SK-N-MC (cell line): ENCODE results near the gene SCAPER.

Experiments used
- DNase-seq: peaks from one replicate; pipeline ENCODE4 v3.0.0-alpha.2; 2011; ENCODE audit warnings: low read depth, low spot score
- H3K27ac ChIP-seq: fragments of 200-600 bp; sonication (generic); 2 replicates; pipeline ENCODE4 v1.5.1; 2016; ENCODE audit warnings: mixed run types
- H3K36me3 ChIP-seq: fragments of 200-600 bp; sonication (generic); 2 replicates; pipeline ENCODE4 v1.6.1; 2017; ENCODE audit warnings: antibody characterized with exemption, low read length, mixed read lengths; ENCODE audit not compliant: insufficient read depth
- H3K4me3 ChIP-seq: fragments of 200-600 bp; sonication (generic); 2 replicates; pipeline ENCODE4 v1.5.1; 2016
- H3K9ac ChIP-seq: fragments of 200-600 bp; sonication (generic); 2 replicates; pipeline ENCODE4 v1.8.0; 2017; ENCODE audit warnings: mixed run types, mixed read lengths; ENCODE audit not compliant: insufficient read length
- H3K9me3 ChIP-seq: fragments of 200-600 bp; sonication (generic); 2 replicates; pipeline ENCODE4 v1.6.1; 2017; ENCODE audit warnings: low read depth, mild to moderate bottlenecking, antibody characterized with exemption, low read length, moderate library complexity, mixed read lengths
- EZH2 ChIP-seq: fragments of 200-600 bp; sonication (generic); IDR thresholded peaks from one replicate; pipeline ENCODE4 v1.6.1; 2017; ENCODE audit warnings: antibody characterized with exemption
- FOXP2 ChIP-seq: optimal IDR thresholded peaks from 2 replicates; pipeline ENCODE3; 2011; ENCODE audit warnings: mild to moderate bottlenecking, moderate library complexity; ENCODE audit not compliant: insufficient read depth; ENCODE audit errors: extremely low read length, control extremely low read depth
- POLR2AphosphoS5 ChIP-seq: IDR thresholded peaks from 2 replicates; pipeline ENCODE4 v1.6.1; 2012; ENCODE audit warnings: mild to moderate bottlenecking, low read depth, low read length, borderline replicate concordance

SCAPER gene

GRCh38 chr15:76575679-76576078, 329.5 kb downstream of the SCAPER start:
- no peak overlapping the region for H3K27ac ChIP-seq
- TF ChIP-seq FOXP2 (no peak), EZH2 (no peak), POLR2AphosphoS5 (no peak)
- H3K36me3 ChIP-seq = no peaks in the 10 kb centered on the region
- DNase-seq = no peak
- no peak overlapping the region for H3K4me3 ChIP-seq
- no peaks in the 10 kb centered on the region for H3K9me3 ChIP-seq
- no peak overlapping the region for H3K9ac ChIP-seq

- H3K36me3 ChIP-seq = no peaks in the 10 kb centered on the region
- H3K9me3 ChIP-seq = no peaks in the 10 kb centered on the region
- no peak for DNase-seq
- no peak for TF ChIP-seq FOXP2
- TF ChIP-seq EZH2 = no peak
- TF ChIP-seq POLR2AphosphoS5 = no peak
- H3K9ac ChIP-seq = no peak overlapping the region
- no peak overlapping the region for H3K4me3 ChIP-seq
- no peak overlapping the region for H3K27ac ChIP-seq
Observed at GRCh38 chr15:76575274-76575673, 329.9 kb downstream of the SCAPER start.

GRCh38 chr15:76572983-76573314, 332.2 kb downstream of the SCAPER start:
- no peak overlapping the region for H3K4me3 ChIP-seq
- TF ChIP-seq FOXP2 (no peak), POLR2AphosphoS5 (no peak), EZH2 (no peak)
- H3K9me3 ChIP-seq = no peaks in the 10 kb centered on the region
- H3K27ac ChIP-seq = no peak overlapping the region
- no peaks in the 10 kb centered on the region; the same call in 1 of the 2 replicates for H3K36me3 ChIP-seq
- no peak for DNase-seq
- H3K9ac ChIP-seq = no peak overlapping the region

- no peak overlapping the region for H3K9ac ChIP-seq
- no peaks in the 10 kb centered on the region for H3K9me3 ChIP-seq
- no peak for DNase-seq
- no peak overlapping the region for H3K4me3 ChIP-seq
- TF ChIP-seq FOXP2 = no peak
- TF ChIP-seq POLR2AphosphoS5 = no peak
- no peak for TF ChIP-seq EZH2
- H3K36me3 ChIP-seq = no peaks in the 10 kb centered on the region; the same call in 1 of the 2 replicates
- H3K27ac ChIP-seq = no peak overlapping the region
Observed at GRCh38 chr15:76566276-76566675, 338.9 kb downstream of the SCAPER start.

DNA sequence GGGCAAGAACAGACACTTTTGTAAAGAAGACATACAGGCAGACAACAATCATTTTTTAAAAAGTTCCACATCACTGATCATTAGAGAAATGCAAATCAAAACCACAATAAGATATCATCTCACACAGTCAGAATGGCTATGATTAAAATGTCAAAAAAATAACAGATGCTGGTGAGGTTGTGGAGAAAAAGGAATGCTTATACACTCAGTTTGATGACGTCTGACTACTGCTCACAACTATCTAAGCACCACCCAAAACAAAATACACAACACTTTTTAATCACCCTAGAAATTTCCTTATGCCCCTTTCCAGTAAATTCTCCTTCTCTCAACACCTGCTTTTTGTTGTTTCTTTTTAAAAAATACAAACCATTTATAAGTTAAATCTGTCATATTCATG, 339.8 kb downstream of the SCAPER start:
- no peak overlapping the region for H3K27ac ChIP-seq
- no peak for DNase-seq
- no peak overlapping the region for H3K4me3 ChIP-seq
- H3K9ac ChIP-seq = no peak overlapping the region
- no peaks in the 10 kb centered on the region; the same call in 1 of the 2 replicates for H3K36me3 ChIP-seq
- TF ChIP-seq POLR2AphosphoS5 (no peak), FOXP2 (no peak), EZH2 (no peak)
- no peaks in the 10 kb centered on the region for H3K9me3 ChIP-seq

DNA sequence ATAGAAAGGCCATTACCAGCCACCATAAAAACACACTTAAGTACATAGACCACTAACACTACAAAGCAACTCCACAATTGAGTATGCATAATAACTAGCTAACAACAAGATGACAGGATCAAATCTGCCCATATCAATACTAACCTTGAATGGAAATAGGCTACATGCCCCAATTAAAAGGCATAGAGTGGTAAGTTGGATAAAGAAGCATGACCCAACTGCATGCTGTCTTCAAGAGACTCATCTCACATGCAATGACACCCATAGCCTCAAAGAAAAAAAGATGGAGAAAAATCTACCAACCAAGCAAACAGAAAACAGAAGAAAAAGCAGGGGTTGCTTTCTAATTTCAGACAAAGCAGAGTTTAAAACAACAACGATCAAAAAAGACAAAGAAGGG, 349.9 kb downstream of the SCAPER start:
- H3K9ac ChIP-seq = no peak overlapping the region
- H3K9me3 ChIP-seq = no peaks in the 10 kb centered on the region
- no peaks in the 10 kb centered on the region for H3K36me3 ChIP-seq
- H3K27ac ChIP-seq = no peak overlapping the region
- DNase-seq = no peak
- TF ChIP-seq EZH2 (no peak), POLR2AphosphoS5 (no peak), FOXP2 (no peak)
- no peak overlapping the region for H3K4me3 ChIP-seq

DNA sequence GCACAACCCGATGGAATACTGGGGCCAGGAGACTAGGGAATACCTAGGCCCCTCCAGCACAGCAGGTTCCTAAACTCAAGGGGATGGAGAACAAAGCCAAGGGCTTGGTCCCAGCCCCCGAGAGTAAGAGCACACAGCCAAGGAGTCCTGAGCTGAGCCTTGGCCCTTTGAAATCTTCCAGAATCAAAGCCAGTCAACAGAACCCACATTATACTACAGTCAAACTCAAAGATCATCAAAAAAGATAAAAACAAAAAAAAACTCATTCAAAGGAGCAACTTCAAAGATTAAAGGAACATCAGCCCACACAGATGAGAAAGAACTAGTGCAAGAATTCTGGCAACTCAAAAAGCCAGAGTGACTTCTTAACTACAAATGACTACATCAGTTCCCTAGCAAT, 351.6 kb downstream of the SCAPER start:
- no peaks in the 10 kb centered on the region for H3K36me3 ChIP-seq
- H3K4me3 ChIP-seq = no peak overlapping the region
- H3K9ac ChIP-seq = no peak overlapping the region
- no peak overlapping the region for H3K27ac ChIP-seq
- H3K9me3 ChIP-seq = no peaks in the 10 kb centered on the region
- no peak for DNase-seq
- no peak for TF ChIP-seq EZH2
- TF ChIP-seq FOXP2 = no peak
- TF ChIP-seq POLR2AphosphoS5 = no peak

DNA sequence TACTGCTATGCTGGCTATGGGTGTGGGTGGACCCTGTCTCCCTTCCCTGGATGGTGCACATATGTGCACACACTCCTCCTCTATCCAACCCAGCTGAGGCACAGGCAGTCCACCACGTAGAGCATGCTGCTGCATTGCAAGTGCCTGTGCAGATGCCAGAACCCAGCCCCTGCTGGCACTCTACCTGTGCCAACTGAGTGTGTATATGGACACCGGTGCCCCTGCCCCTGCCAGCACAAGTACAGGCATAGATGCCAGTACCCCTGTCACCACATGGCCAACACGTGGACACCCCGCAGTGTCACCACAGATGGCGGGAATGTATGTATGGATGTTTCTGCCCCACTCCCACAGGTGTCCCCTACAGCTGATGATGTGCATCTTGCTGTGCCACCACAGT, 352.0 kb downstream of the SCAPER start:
- Histone ChIP-seq H3K4me3 (no peak overlapping the region), H3K9me3 (no peaks in the 10 kb centered on the region), H3K9ac (no peak overlapping the region), H3K36me3 (no peaks in the 10 kb centered on the region), H3K27ac (no peak overlapping the region)
- TF ChIP-seq POLR2AphosphoS5 (no peak), FOXP2 (no peak), EZH2 (no peak)
- DNase-seq = no peak

DNA sequence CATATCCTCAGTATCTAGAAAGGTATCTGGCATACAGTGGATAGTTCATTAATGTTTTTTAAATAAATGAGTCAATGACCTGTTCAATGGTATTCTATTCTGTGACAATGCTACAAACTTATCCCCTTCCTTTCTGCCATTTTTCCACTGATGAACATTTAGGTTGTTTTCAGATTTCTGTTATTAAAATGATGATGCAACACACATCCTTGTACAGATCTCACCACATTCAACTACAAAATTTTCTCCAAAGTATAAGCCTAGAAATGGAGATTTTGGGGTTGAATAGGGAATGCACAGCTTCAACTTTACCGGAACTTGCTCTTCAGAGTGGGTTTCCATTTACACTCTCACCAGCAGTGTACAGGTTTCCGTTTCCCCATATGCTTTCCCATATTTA, 358.3 kb downstream of the SCAPER start:
- Histone ChIP-seq H3K9ac (no peak overlapping the region), H3K9me3 (no peaks in the 10 kb centered on the region), H3K27ac (peak overlapping the region; percentile 13; the same call in 1 of the 2 replicates), H3K36me3 (no peaks in the 10 kb centered on the region), H3K4me3 (no peak overlapping the region)
- no peak for TF ChIP-seq FOXP2
- DNase-seq = no peak

GRCh38 chr15:76533995-76534394, 371.1 kb downstream of the SCAPER start:
- no peak overlapping the region for H3K9ac ChIP-seq
- H3K9me3 ChIP-seq = no peaks in the 10 kb centered on the region
- H3K27ac ChIP-seq = no peak overlapping the region
- DNase-seq = no peak
- no peak overlapping the region for H3K4me3 ChIP-seq
- no peaks in the 10 kb centered on the region for H3K36me3 ChIP-seq
- TF ChIP-seq FOXP2 (no peak), EZH2 (no peak), POLR2AphosphoS5 (no peak)
